Measurements from ENCODE around the gene TRAM2.

DNA sequence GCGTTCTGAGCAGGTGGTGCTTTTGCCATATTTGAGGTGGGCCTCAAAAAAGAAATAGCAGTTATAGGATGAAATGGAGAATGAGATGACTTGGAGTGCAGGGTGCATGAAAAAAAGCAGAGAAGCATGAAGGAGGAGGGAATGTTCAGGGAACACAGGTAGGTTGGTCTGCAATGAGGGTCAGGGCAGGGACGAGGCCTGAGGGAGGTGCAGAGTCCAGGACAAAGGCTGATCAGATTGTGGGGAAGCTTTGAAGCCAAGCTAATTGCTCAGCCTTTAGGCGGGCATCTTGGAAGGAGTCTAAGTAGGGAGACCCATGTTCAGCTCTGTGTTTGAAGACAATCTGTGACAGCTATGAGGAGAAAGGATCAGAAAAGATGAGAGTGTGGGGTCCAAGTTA lies 12.0 kb downstream of the TRAM2 start:
- TF ChIP-seq, protein P1, sequence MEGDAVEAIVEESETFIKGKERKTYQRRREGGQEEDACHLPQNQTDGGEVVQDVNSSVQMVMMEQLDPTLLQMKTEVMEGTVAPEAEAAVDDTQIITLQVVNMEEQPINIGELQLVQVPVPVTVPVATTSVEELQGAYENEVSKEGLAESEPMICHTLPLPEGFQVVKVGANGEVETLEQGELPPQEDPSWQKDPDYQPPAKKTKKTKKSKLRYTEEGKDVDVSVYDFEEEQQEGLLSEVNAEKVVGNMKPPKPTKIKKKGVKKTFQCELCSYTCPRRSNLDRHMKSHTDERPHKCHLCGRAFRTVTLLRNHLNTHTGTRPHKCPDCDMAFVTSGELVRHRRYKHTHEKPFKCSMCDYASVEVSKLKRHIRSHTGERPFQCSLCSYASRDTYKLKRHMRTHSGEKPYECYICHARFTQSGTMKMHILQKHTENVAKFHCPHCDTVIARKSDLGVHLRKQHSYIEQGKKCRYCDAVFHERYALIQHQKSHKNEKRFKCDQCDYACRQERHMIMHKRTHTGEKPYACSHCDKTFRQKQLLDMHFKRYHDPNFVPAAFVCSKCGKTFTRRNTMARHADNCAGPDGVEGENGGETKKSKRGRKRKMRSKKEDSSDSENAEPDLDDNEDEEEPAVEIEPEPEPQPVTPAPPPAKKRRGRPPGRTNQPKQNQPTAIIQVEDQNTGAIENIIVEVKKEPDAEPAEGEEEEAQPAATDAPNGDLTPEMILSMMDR (IDR thresholded peaks at IDR 0.05), result no peak
- no peak for TF ChIP-seq POLR2A (IDR thresholded peaks at IDR 0.05)
